Stimulated activated naive CD8-positive, alpha-beta T cell treated with anti-CD3 and anti-CD28 coated beads, Interleukin-15, amount 100 ng/mL, for 72 hours (primary cell): ENCODE results near the gene TRIP13.
A peak's percentile ranks its signal among the peaks of the same experiment; 100 is the strongest.
"Not testable (repeated sequence)": the region's sequence is repeated elsewhere in the genome, so short reads cannot be mapped to it uniquely, and the experiment has no call there.

Experiments
- ATAC-seq: fragments of 150-1000 bp; cut with Tn5 transposase; 2 replicates; pipeline ENCODE4 v1.10.0; 2021; ENCODE audit warnings: mild to moderate bottlenecking, moderate library complexity
- DNase-seq, 2 donors: peaks; one replicate each; pipeline ENCODE4 v3.0.0; 2021 to 2022
- H3K27ac Mint-ChIP-seq, 2 donors: one replicate each; pipeline ENCODE4 v1.8.0; 2022; ENCODE audit warnings: mild to moderate bottlenecking in 2 of 2, mixed read lengths in 2 of 2, moderate library complexity in 2 of 2
- H3K27me3 Mint-ChIP-seq: one replicate; pipeline ENCODE4 v1.8.0; 2022; ENCODE audit warnings: mixed read lengths
- H3K4me1 Mint-ChIP-seq: one replicate; pipeline ENCODE4 v1.8.0; 2022; ENCODE audit warnings: mild to moderate bottlenecking, mixed read lengths
- H3K4me3 Mint-ChIP-seq, 2 donors: one replicate each; pipeline ENCODE4 v1.8.0; 2022; ENCODE audit warnings: mild to moderate bottlenecking in 2 of 2, mixed read lengths in 2 of 2, moderate library complexity in 1 of 2
- H3K9me3 Mint-ChIP-seq, 2 donors: one replicate each; pipeline ENCODE4 v1.8.0; 2022; ENCODE audit warnings: mixed read lengths in 2 of 2

Gene TRIP13, protein sequence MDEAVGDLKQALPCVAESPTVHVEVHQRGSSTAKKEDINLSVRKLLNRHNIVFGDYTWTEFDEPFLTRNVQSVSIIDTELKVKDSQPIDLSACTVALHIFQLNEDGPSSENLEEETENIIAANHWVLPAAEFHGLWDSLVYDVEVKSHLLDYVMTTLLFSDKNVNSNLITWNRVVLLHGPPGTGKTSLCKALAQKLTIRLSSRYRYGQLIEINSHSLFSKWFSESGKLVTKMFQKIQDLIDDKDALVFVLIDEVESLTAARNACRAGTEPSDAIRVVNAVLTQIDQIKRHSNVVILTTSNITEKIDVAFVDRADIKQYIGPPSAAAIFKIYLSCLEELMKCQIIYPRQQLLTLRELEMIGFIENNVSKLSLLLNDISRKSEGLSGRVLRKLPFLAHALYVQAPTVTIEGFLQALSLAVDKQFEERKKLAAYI

GRCh38 chr5:892394-893136 is at the start of gene TRIP13, which contains the start of gene BRD9:
Gene TRIP13 (plus strand): TSS chr5:892884. CDS start chr5:892999, 115 bp downstream.
Gene BRD9 (minus strand): TSS chr5:892801. CDS start chr5:892657, 144 bp downstream.
- Mint-ChIP-seq H3K27me3 (no peaks in the 10 kb centered on the region), H3K4me1 (peaks cover 41% of the 10 kb centered on the region), H3K27ac (peak within 1 kb of the TSS; percentile 92 to 93), H3K9me3 (no peaks in the 10 kb centered on the region), H3K4me3 (peak within 1 kb of the TSS; percentile 80 to 90)
- peak; percentile 99 for ATAC-seq
- peak; percentile 83 to 85 for DNase-seq

- not testable (repeated sequence) for H3K9me3 Mint-ChIP-seq, H3K4me3 Mint-ChIP-seq, H3K27me3 Mint-ChIP-seq, H3K27ac Mint-ChIP-seq, DNase-seq, H3K4me1 Mint-ChIP-seq
- peak; percentile 7 for ATAC-seq
These were observed 49.3 kb upstream of the TRIP13 start for GRCh38 chr5:843371-843770.

- peak in 1 of 2 donors; percentile 8 for DNase-seq
- H3K4me3 Mint-ChIP-seq, H3K27me3 Mint-ChIP-seq, H3K4me1 Mint-ChIP-seq, H3K9me3 Mint-ChIP-seq, H3K27ac Mint-ChIP-seq: not testable (repeated sequence)
- ATAC-seq, result peak; percentile 19
These were observed 48.8 kb upstream of the TRIP13 start for GRCh38 chr5:843926-844325.

DNA sequence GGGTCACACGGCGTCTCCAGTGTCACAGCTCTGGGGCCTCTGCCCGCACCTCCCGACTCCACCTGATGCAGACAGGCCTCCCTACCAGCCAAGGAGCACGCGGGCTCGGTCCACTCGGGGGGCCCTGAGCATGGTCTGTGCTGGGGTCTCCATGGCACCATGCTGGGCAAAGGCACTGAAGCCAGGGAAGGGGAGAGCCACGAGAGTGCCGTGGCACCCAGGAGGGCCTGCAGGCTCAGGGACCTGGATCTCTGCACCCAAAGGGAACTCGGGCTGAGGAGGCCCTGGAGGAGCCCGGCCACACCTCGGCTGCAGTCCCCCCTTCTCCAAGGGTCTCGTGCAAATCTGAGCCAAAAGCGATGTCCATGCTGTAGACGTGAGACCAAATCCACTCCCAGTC is 48.3 kb upstream of the TRIP13 start:
- H3K4me1 Mint-ChIP-seq, result not testable (repeated sequence)

GRCh38 chr5:845031-845675 is 47.5 kb upstream of the TRIP13 start:
- H3K4me1 Mint-ChIP-seq, H3K27ac Mint-ChIP-seq: not testable (repeated sequence)

More for the DNA sequence above, 48.3 kb upstream of the TRIP13 start:
- ATAC-seq, H3K4me3 Mint-ChIP-seq, H3K27me3 Mint-ChIP-seq, H3K9me3 Mint-ChIP-seq, H3K27ac Mint-ChIP-seq, DNase-seq: not testable (repeated sequence)

GRCh38 chr5:845676-846601 is 46.7 kb upstream of the TRIP13 start:
- H3K27ac Mint-ChIP-seq, H3K4me3 Mint-ChIP-seq, H3K4me1 Mint-ChIP-seq, ATAC-seq, H3K9me3 Mint-ChIP-seq, DNase-seq, H3K27me3 Mint-ChIP-seq: not testable (repeated sequence)

More at GRCh38 chr5:845031-845675, 47.5 kb upstream of the TRIP13 start:
- not testable (repeated sequence) for H3K27me3 Mint-ChIP-seq, DNase-seq, H3K9me3 Mint-ChIP-seq, H3K4me3 Mint-ChIP-seq, ATAC-seq

- H3K27ac Mint-ChIP-seq, result peak overlapping the region in 1 of 2 donors; percentile 12
- peak; percentile 66 for ATAC-seq
These were observed 46.0 kb upstream of the TRIP13 start for GRCh38 chr5:846602-847091.

GRCh38 chr5:847212-847611 is 45.5 kb upstream of the TRIP13 start:
- not testable (repeated sequence) for H3K27ac Mint-ChIP-seq, H3K4me1 Mint-ChIP-seq, DNase-seq, H3K9me3 Mint-ChIP-seq, H3K4me3 Mint-ChIP-seq, ATAC-seq
- H3K27me3 Mint-ChIP-seq, result peaks cover 11% of the 10 kb centered on the region

More at GRCh38 chr5:846602-847091, 46.0 kb upstream of the TRIP13 start:
- H3K9me3 Mint-ChIP-seq, H3K4me3 Mint-ChIP-seq, H3K27me3 Mint-ChIP-seq, H3K4me1 Mint-ChIP-seq: not testable (repeated sequence)
- peak; percentile 25 to 70 for DNase-seq

GRCh38 chr5:847736-848135 is 44.9 kb upstream of the TRIP13 start:
- peaks cover 16% of the 10 kb centered on the region for H3K27me3 Mint-ChIP-seq
- H3K4me1 Mint-ChIP-seq, ATAC-seq, H3K27ac Mint-ChIP-seq, H3K9me3 Mint-ChIP-seq, DNase-seq, H3K4me3 Mint-ChIP-seq: not testable (repeated sequence)

- ATAC-seq (no peak), DNase-seq (no peak)
- Mint-ChIP-seq H3K4me1 (peaks cover 9% of the 10 kb centered on the region), H3K4me3 (no peak overlapping the region), H3K27me3 (peaks cover 21% of the 10 kb centered on the region), H3K9me3 (peaks cover 0 to 7% of the 10 kb centered on the region in 2 donors), H3K27ac (no peak overlapping the region)
These were observed 44.0 kb upstream of the TRIP13 start for GRCh38 chr5:848671-849111.

DNA sequence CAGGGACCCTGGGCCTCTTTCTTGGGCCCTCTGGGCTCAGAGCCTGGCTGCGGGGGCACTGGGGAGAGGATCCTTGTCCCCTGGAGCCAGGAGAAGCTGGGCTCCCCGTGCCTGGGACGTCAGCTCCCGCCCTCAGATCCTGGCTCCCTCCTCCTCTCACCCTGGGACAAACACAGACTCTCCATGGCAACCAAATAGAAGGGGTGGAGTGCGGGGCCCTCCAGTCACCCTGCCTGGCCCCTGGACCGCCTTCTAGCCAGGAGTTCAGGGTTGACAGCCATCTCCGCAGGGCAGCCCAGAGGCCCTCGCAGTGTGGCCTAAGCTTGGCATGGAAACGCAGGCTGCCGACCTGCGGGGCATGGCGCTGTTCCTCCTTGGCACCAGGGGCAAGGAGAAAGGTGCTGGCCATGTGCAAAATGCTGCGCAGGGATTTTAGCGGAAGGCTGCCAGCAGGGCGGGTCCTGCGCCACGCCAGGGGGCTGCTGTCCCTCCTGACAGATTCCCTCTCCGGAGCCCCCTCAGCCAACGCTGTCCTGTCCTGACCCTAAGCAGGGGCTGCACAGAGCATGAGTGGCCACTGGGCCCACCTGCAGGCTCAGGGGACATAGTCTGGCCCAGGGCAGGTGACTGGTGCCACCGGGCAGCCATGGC is 42.9 kb upstream of the TRIP13 start:
- peaks cover 21% of the 10 kb centered on the region for H3K27me3 Mint-ChIP-seq
- ATAC-seq (no peak), DNase-seq (peak in 1 of 2 donors; percentile 6)
- peaks cover 0 to 7% of the 10 kb centered on the region in 2 donors for H3K9me3 Mint-ChIP-seq
- no peak overlapping the region for H3K27ac Mint-ChIP-seq
- no peak overlapping the region for H3K4me3 Mint-ChIP-seq
- H3K4me1 Mint-ChIP-seq, result peaks cover 9% of the 10 kb centered on the region

DNA sequence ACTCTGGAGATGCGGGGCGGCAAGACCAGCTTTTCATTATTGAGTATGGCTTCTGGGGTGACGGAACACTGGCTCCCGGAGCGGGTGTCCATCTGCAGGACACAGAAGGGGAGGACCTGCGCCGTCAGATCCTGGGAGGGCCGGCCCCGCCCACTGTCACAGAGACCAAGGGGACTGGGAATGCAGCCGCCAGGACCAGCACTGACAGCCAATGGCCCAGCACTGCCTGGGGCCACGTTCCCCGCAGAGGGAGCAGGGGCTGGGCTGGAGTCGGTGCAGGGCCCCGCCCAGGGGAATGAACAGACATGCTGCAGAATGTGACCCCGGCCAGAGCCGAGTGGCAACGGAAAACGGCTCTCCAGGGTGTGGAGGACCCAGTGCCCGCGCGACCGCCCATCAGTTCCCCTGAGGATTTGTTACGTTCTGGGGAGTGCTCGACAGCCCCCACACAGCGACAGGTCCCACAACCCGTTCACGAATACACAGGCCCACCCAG is 42.1 kb upstream of the TRIP13 start, which contains the start of gene ZDHHC11:
TSS of gene ZDHHC11 (minus strand) at position 476 of the 496 bp plus-strand sequence. CDS start at position 92, 384 bp downstream.
- no peak within 1 kb of the TSS for H3K27ac Mint-ChIP-seq
- peaks cover 0 to 7% of the 10 kb centered on the region in 2 donors for H3K9me3 Mint-ChIP-seq
- DNase-seq (peak in 1 of 2 donors; percentile 8), ATAC-seq (no peak)
- H3K27me3 Mint-ChIP-seq, result peaks cover 21% of the 10 kb centered on the region
- no peak within 1 kb of the TSS for H3K4me3 Mint-ChIP-seq
- H3K4me1 Mint-ChIP-seq, result peaks cover 9% of the 10 kb centered on the region

- Mint-ChIP-seq H3K4me3 (no peak overlapping the region), H3K27ac (no peak overlapping the region), H3K9me3 (peaks cover 0 to 7% of the 10 kb centered on the region in 2 donors), H3K4me1 (peaks cover 9% of the 10 kb centered on the region), H3K27me3 (peaks cover 21% of the 10 kb centered on the region)
- no peak for DNase-seq
- no peak for ATAC-seq
These were observed 41.6 kb upstream of the TRIP13 start for GRCh38 chr5:851076-851475.

DNA sequence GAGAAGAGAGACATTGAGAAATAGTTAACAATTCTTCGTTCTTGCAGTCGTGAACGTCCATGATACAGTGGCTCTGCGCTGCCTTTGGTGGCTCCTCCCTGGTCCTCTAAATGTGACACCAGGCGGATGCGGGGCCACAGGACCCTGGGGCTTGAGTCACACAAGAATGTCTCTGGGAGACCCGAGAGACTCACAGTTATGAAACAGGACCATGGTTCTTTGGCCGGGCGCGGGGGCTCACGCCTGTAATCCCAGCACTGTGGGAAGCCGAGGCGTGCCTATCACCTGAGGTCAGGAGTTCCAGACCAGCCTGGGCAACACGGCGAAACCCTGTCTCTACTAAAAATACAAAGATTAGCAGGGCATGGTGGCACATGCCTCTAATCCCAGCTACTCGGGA is 41.1 kb upstream of the TRIP13 start:
- ATAC-seq, result no peak
- Mint-ChIP-seq H3K27ac (no peak overlapping the region), H3K27me3 (peaks cover 21% of the 10 kb centered on the region)

More for the DNA sequence above, 41.1 kb upstream of the TRIP13 start:
- Mint-ChIP-seq H3K4me1 (peaks cover 5% of the 10 kb centered on the region), H3K9me3 (peaks cover 0 to 6% of the 10 kb centered on the region in 2 donors), H3K4me3 (no peak overlapping the region)
- no peak for DNase-seq
